Measurements from ENCODE around the gene IDH3A.
"Not testable (repeated sequence)": the region's sequence is repeated elsewhere in the genome, so short reads cannot be mapped to it uniquely, and the experiment has no call there.

The IDH3A gene

GRCh38 chr15:78151075-78151474 is 1.9 kb downstream of the IDH3A start:
- not testable (repeated sequence) for H3K4me3 ChIP-seq (ENCODE audit: low read length); H3K36me3 ChIP-seq (ENCODE audit: insufficient read depth, low read depth, low read length); H3K27ac ChIP-seq (ENCODE audit: low read length); H3K9ac ChIP-seq (ENCODE audit: low read depth, low read length); H3K9me3 ChIP-seq (ENCODE audit: insufficient read depth, low read depth, low read length)
- H3K27me3 ChIP-seq (ENCODE audit: insufficient read depth, low read length) = peaks cover 14% of the 10 kb centered on the region; the same call in 1 of the 2 replicates
- peaks cover 12% of the 10 kb centered on the region for H3K4me1 ChIP-seq (ENCODE audit: insufficient read depth, low read length)

- Histone ChIP-seq H3K9ac (ENCODE audit: low read depth, low read length) (no peak overlapping the region), H3K27ac (ENCODE audit: low read length) (no peak overlapping the region), H3K4me1 (ENCODE audit: insufficient read depth, low read length) (peaks cover 26% of the 10 kb centered on the region), H3K9me3 (ENCODE audit: insufficient read depth, low read depth, low read length) (no peaks in the 10 kb centered on the region), H3K4me3 (ENCODE audit: low read length) (no peak overlapping the region), H3K36me3 (ENCODE audit: insufficient read depth, low read depth, low read length) (peaks cover 2% of the 10 kb centered on the region), H3K27me3 (ENCODE audit: insufficient read depth, low read length) (peaks cover 10% of the 10 kb centered on the region; the same call in 1 of the 2 replicates)
Observed at GRCh38 chr15:78154955-78155354, 5.8 kb downstream of the IDH3A start.

GRCh38 chr15:78155355-78155939 is 6.3 kb downstream of the IDH3A start:
- H3K27me3 ChIP-seq (ENCODE audit: insufficient read depth, low read length) = peaks cover 5% of the 10 kb centered on the region; the same call in 1 of the 2 replicates
- H3K9me3 ChIP-seq (ENCODE audit: insufficient read depth, low read depth, low read length) = no peaks in the 10 kb centered on the region

GRCh38 chr15:78156653-78157052 is 7.5 kb downstream of the IDH3A start:
- Histone ChIP-seq H3K36me3 (ENCODE audit: insufficient read depth, low read depth, low read length) (peaks cover 11% of the 10 kb centered on the region), H3K4me3 (ENCODE audit: low read length) (peak overlapping the region; percentile 4; the same call in 1 of the 2 replicates), H3K9ac (ENCODE audit: low read depth, low read length) (no peak overlapping the region), H3K9me3 (ENCODE audit: insufficient read depth, low read depth, low read length) (no peaks in the 10 kb centered on the region), H3K27ac (ENCODE audit: low read length) (no peak overlapping the region), H3K27me3 (ENCODE audit: insufficient read depth, low read length) (no peaks in the 10 kb centered on the region), H3K4me1 (ENCODE audit: insufficient read depth, low read length) (peaks cover 22% of the 10 kb centered on the region)

More at GRCh38 chr15:78155355-78155939, 6.3 kb downstream of the IDH3A start:
- Histone ChIP-seq H3K9ac (ENCODE audit: low read depth, low read length) (no peak overlapping the region), H3K4me3 (ENCODE audit: low read length) (no peak overlapping the region), H3K36me3 (ENCODE audit: insufficient read depth, low read depth, low read length) (peaks cover 4% of the 10 kb centered on the region), H3K27ac (ENCODE audit: low read length) (no peak overlapping the region), H3K4me1 (ENCODE audit: insufficient read depth, low read length) (peaks cover 22% of the 10 kb centered on the region)

- Histone ChIP-seq H3K9ac (ENCODE audit: low read depth, low read length) (no peak overlapping the region), H3K36me3 (ENCODE audit: insufficient read depth, low read depth, low read length) (peaks cover 17% of the 10 kb centered on the region)
Observed at GRCh38 chr15:78157203-78157602, 8.0 kb downstream of the IDH3A start.

GRCh38 chr15:78159395-78159794 is 10.2 kb downstream of the IDH3A start:
- no peak overlapping the region for H3K4me3 ChIP-seq (ENCODE audit: low read length)
- H3K9ac ChIP-seq (ENCODE audit: low read depth, low read length) = no peak overlapping the region
- H3K27ac ChIP-seq (ENCODE audit: low read length) = no peak overlapping the region
- H3K9me3 ChIP-seq (ENCODE audit: insufficient read depth, low read depth, low read length) = no peaks in the 10 kb centered on the region
- peaks cover 22% of the 10 kb centered on the region for H3K4me1 ChIP-seq (ENCODE audit: insufficient read depth, low read length)
- no peaks in the 10 kb centered on the region for H3K27me3 ChIP-seq (ENCODE audit: insufficient read depth, low read length)
- H3K36me3 ChIP-seq (ENCODE audit: insufficient read depth, low read depth, low read length) = peaks cover 28% of the 10 kb centered on the region

More at GRCh38 chr15:78157203-78157602, 8.0 kb downstream of the IDH3A start:
- Histone ChIP-seq H3K4me1 (ENCODE audit: insufficient read depth, low read length) (peaks cover 22% of the 10 kb centered on the region), H3K27me3 (ENCODE audit: insufficient read depth, low read length) (no peaks in the 10 kb centered on the region), H3K9me3 (ENCODE audit: insufficient read depth, low read depth, low read length) (no peaks in the 10 kb centered on the region), H3K4me3 (ENCODE audit: low read length) (no peak overlapping the region), H3K27ac (ENCODE audit: low read length) (no peak overlapping the region)

GRCh38 chr15:78162038-78162437 is 12.9 kb downstream of the IDH3A start:
- Histone ChIP-seq H3K27me3 (ENCODE audit: insufficient read depth, low read length) (no peaks in the 10 kb centered on the region), H3K36me3 (ENCODE audit: insufficient read depth, low read depth, low read length) (peaks cover 46% of the 10 kb centered on the region), H3K9ac (ENCODE audit: low read depth, low read length) (no peak overlapping the region), H3K4me1 (ENCODE audit: insufficient read depth, low read length) (peaks cover 8% of the 10 kb centered on the region; the same call in 1 of the 2 replicates), H3K4me3 (ENCODE audit: low read length) (no peak overlapping the region), H3K27ac (ENCODE audit: low read length) (no peak overlapping the region), H3K9me3 (ENCODE audit: insufficient read depth, low read depth, low read length) (no peaks in the 10 kb centered on the region)

GRCh38 chr15:78164010-78164409 is 14.8 kb downstream of the IDH3A start:
- Histone ChIP-seq H3K9me3 (ENCODE audit: insufficient read depth, low read depth, low read length) (no peaks in the 10 kb centered on the region), H3K27me3 (ENCODE audit: insufficient read depth, low read length) (no peaks in the 10 kb centered on the region), H3K4me1 (ENCODE audit: insufficient read depth, low read length) (no peaks in the 10 kb centered on the region), H3K9ac (ENCODE audit: low read depth, low read length) (no peak overlapping the region), H3K36me3 (ENCODE audit: insufficient read depth, low read depth, low read length) (peaks cover 59% of the 10 kb centered on the region), H3K27ac (ENCODE audit: low read length) (no peak overlapping the region), H3K4me3 (ENCODE audit: low read length) (no peak overlapping the region)

GRCh38 chr15:78167227-78167888 is 18.2 kb downstream of the IDH3A start:
- Histone ChIP-seq H3K4me1 (ENCODE audit: insufficient read depth, low read length) (no peaks in the 10 kb centered on the region), H3K9ac (ENCODE audit: low read depth, low read length) (no peak overlapping the region), H3K27me3 (ENCODE audit: insufficient read depth, low read length) (no peaks in the 10 kb centered on the region), H3K36me3 (ENCODE audit: insufficient read depth, low read depth, low read length) (peaks cover 70% of the 10 kb centered on the region), H3K27ac (ENCODE audit: low read length) (no peak overlapping the region), H3K9me3 (ENCODE audit: insufficient read depth, low read depth, low read length) (no peaks in the 10 kb centered on the region), H3K4me3 (ENCODE audit: low read length) (no peak overlapping the region)

- H3K9me3 ChIP-seq (ENCODE audit: insufficient read depth, low read depth, low read length) = no peaks in the 10 kb centered on the region
- H3K27ac ChIP-seq (ENCODE audit: low read length) = no peak overlapping the region
- peaks cover 69% of the 10 kb centered on the region for H3K36me3 ChIP-seq (ENCODE audit: insufficient read depth, low read depth, low read length)
- H3K4me1 ChIP-seq (ENCODE audit: insufficient read depth, low read length) = no peaks in the 10 kb centered on the region
- no peaks in the 10 kb centered on the region for H3K27me3 ChIP-seq (ENCODE audit: insufficient read depth, low read length)
- H3K4me3 ChIP-seq (ENCODE audit: low read length) = no peak overlapping the region
- H3K9ac ChIP-seq (ENCODE audit: low read depth, low read length) = no peak overlapping the region
Observed at GRCh38 chr15:78168608-78169007, 19.4 kb downstream of the IDH3A start.

GRCh38 chr15:78170848-78171773 is 21.9 kb downstream of the IDH3A start:
- H3K9ac ChIP-seq (ENCODE audit: low read depth, low read length) = no peak overlapping the region
- H3K27ac ChIP-seq (ENCODE audit: low read length) = no peak overlapping the region
- no peaks in the 10 kb centered on the region for H3K27me3 ChIP-seq (ENCODE audit: insufficient read depth, low read length)
- H3K4me3 ChIP-seq (ENCODE audit: low read length) = no peak overlapping the region
- H3K4me1 ChIP-seq (ENCODE audit: insufficient read depth, low read length) = no peaks in the 10 kb centered on the region
- H3K36me3 ChIP-seq (ENCODE audit: insufficient read depth, low read depth, low read length) = peaks cover 52% of the 10 kb centered on the region
- no peaks in the 10 kb centered on the region for H3K9me3 ChIP-seq (ENCODE audit: insufficient read depth, low read depth, low read length)
